Astrocyte of the cerebellum (primary cell): ENCODE data around the gene R3HDM2.

Experiments used
- DNase-seq: peaks from one replicate; pipeline ENCODE4 v3.0.0-alpha.2; 2011; ENCODE audit warnings: low read depth
- H3K4me3 ChIP-seq: 2 replicates; pipeline ENCODE4 v1.5.1; 2011; ENCODE audit warnings: mild to moderate bottlenecking, low read depth, low read length, moderate library complexity
- in situ Hi-C: cut with HindIII; loops from 2 replicates; pipeline ENCODE4 v1.10.0; 2017; ENCODE audit warnings: low sequenced_read_pairs
- TF ChIP-seq, protein P1 (sequence below): IDR thresholded peaks from 2 replicates; pipeline ENCODE4 v1.5.1; 2012; ENCODE audit warnings: low read length, low read depth, moderate library complexity, mild to moderate bottlenecking; ENCODE audit errors: missing control alignments

The R3HDM2 gene

DNA sequence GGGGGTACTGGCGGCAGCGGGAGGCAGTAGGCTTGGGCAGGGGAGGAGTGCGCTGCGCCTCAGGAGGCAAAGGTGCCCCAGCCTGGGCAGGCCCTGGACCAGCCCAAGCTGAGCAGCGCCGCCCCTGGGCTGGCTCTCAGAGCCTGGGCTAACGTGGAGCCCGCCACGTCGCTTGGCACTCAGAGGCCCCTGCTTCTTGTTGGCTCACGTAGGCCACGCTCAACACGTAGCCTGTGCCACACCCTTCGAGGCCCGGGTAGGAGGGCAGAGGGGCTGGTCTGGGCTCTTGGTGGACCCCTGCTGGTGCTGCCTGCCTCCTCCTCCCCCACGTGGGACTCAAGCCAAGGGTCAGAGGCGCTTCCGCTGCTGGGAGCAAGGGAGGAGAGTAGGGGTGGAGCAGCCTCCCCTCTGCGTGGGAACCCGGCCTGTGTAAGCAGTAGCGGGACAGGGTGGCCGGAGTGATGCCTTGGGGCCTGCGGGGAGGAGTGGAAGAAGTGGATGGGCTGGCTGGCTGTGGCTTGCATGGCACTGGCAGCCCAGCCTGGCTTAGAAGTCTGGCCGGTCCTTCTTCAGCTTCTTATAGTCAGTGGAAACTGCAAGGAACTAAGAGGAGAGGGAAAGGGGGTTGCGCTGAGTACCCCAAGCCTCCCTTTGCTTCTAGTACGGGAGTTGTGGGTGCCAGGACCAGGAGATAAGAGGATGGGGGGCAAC is 195.7 kb downstream of the R3HDM2 start:
- DNase-seq: no peak
- in situ Hi-C loops: loop anchor here (10.0 kb wide), 1 partner anchor 50 kb away; no protein-coding TSS in a partner anchor
- no peak overlapping the region for H3K4me3 ChIP-seq
- TF ChIP-seq, protein P1, sequence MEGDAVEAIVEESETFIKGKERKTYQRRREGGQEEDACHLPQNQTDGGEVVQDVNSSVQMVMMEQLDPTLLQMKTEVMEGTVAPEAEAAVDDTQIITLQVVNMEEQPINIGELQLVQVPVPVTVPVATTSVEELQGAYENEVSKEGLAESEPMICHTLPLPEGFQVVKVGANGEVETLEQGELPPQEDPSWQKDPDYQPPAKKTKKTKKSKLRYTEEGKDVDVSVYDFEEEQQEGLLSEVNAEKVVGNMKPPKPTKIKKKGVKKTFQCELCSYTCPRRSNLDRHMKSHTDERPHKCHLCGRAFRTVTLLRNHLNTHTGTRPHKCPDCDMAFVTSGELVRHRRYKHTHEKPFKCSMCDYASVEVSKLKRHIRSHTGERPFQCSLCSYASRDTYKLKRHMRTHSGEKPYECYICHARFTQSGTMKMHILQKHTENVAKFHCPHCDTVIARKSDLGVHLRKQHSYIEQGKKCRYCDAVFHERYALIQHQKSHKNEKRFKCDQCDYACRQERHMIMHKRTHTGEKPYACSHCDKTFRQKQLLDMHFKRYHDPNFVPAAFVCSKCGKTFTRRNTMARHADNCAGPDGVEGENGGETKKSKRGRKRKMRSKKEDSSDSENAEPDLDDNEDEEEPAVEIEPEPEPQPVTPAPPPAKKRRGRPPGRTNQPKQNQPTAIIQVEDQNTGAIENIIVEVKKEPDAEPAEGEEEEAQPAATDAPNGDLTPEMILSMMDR: no peak

DNA sequence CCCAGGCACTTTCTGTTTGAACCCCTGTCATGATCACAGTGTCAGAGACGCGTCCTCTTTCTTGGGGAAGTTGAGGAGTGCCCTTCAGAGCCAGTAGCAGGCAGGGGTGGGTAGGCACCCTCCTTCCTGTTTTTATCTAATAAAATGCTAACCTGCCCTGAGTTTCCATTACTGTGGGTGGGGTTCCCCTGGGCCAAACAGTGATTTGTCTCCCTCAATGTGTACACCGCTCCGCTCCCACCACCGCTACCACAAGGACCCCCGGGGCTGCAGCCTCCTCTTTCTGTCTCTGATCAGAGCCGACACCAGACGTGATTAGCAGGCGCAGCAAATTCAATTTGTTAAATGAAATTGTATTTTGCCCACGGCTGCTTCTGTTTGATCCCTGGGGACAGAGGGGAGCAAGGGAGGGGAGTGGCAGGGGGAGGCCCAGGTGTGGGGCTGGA is 196.2 kb downstream of the R3HDM2 start:
- H3K4me3 ChIP-seq: no peak overlapping the region
- no peak for DNase-seq
- TF ChIP-seq, protein P1: no peak

DNA sequence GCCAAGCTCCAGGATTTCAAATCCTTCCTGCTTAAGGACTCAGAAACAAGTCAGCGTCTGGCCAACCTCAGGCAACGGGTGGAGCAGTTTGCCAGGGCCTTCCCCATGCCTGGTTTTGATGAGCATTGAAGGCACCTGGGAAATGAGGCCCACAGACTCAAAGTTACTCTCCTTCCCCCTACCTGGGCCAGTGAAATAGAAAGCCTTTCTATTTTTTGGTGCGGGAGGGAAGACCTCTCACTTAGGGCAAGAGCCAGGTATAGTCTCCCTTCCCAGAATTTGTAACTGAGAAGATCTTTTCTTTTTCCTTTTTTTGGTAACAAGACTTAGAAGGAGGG is 196.6 kb downstream of the R3HDM2 start:
- H3K4me3 ChIP-seq: no peak overlapping the region
- TF ChIP-seq, protein P1: no peak
- in situ Hi-C loops: loop anchor here (10.0 kb wide), 1 partner anchor 49 kb away; no protein-coding TSS in a partner anchor
- no peak for DNase-seq

More for the DNA sequence above, 196.2 kb downstream of the R3HDM2 start:
- in situ Hi-C loops: loop anchor here (10.0 kb wide), 1 partner anchor 50 kb away; no protein-coding TSS in a partner anchor

DNA sequence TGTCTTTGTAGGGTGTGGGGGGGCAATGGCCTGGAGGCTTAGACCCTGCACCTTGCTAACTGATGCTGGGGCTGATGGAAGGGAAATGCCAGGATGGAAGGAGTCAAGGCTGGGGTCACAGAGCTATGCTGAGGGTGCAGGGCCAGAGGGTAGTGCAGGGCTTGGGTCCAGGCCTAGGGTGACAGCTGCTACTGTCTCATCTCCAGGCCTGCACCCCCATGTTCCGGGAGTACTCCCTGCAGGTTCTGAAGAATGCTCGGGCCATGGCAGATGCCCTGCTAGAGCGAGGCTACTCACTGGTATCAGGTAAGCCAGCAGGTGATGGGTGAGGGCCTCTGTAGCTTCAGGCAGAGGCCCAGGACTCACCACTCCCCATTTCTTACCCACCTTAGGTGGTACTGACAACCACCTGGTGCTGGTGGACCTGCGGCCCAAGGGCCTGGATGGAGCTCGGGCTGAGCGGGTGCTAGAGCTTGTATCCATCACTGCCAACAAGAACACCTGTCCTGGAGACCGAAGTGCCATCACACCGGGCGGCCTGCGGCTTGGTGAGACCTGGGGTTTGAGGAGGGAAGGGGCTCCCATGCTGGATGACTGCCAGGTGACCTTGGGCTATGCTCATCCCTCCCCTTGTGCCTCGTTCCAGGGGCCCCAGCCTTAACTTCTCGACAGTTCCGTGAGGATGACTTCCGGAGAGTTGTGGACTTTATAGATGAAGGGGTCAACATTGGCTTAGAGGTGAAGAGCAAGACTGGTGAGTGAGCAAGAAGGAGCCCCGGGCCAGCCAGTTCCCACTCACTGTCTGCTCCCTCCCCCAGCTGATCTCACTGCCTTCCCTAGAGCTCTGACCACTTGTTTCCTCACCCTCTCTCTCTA is 197.2 kb downstream of the R3HDM2 start:
- DNase-seq: no peak
- H3K4me3 ChIP-seq: no peak overlapping the region
- TF ChIP-seq, protein P1: no peak
- in situ Hi-C loops: loop anchor here (10.0 kb wide), 1 partner anchor 49 kb away; no protein-coding TSS in a partner anchor

DNA sequence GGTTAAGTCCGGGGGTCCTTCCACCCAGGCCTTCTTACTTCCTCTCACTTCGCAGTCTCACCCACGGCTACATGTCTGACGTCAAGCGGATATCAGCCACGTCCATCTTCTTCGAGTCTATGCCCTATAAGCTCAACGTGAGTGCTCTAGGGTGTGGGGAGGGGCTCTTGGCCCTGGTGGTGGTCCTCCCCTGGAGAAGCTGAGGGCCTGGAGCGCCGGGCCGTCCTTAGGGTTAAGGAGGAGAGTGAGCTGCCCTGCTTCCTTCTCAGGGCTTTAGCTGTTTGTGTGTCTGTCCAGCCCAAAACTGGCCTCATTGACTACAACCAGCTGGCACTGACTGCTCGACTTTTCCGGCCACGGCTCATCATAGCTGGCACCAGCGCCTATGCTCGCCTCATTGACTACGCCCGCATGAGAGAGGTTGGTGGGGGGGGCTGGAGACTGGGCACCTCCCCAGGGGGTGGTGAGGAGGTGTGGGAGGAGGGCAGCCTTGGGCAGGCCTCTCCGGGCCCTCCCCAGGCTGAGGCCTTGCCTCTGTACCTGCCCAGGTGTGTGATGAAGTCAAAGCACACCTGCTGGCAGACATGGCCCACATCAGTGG is 198.6 kb downstream of the R3HDM2 start:
- H3K4me3 ChIP-seq: no peak overlapping the region
- in situ Hi-C loops: loop anchor here (10.0 kb wide), 1 partner anchor 47 kb away; no protein-coding TSS in a partner anchor
- TF ChIP-seq, protein P1: no peak
- no peak for DNase-seq
